Sigmoid colon (tissue), 7 donors: ENCODE measurements around the gene ASTN1. TPM values are rescaled to one million over a fixed set of nuclear protein-coding genes. Genes with fewer than 3 reads are reported as not detected.

Experiments used
- DNase-seq: peaks from one replicate; pipeline ENCODE4 v3.0.0-alpha.2; 2019
- H3K27ac ChIP-seq, 4 donors: fragments of 200-600 bp; sonication (generic); one replicate each; pipeline ENCODE4 v1.5.1; 2016 to 2019; ENCODE audit warnings: mild to moderate bottlenecking in 1 of 4
- H3K27me3 ChIP-seq, 3 donors: fragments of 200-600 bp; sonication (generic); one replicate each; pipeline ENCODE4 v1.5.1; 2019; ENCODE audit warnings: mild to moderate bottlenecking in 1 of 3
- H3K36me3 ChIP-seq, 4 donors: fragments of 200-600 bp; sonication (generic); one replicate each; pipeline ENCODE4 v1.5.1; 2016 to 2019
- H3K4me1 ChIP-seq, 4 donors: fragments of 200-600 bp; sonication (generic); one replicate each; pipeline ENCODE4 v1.5.1; 2017 to 2019
- H3K4me3 ChIP-seq, 4 donors: fragments of 200-600 bp; sonication (generic); one replicate each; pipeline ENCODE4 v1.5.1; 2017 to 2019; ENCODE audit warnings: mild to moderate bottlenecking in 2 of 4, moderate library complexity in 1 of 4
- H3K9me3 ChIP-seq, 4 donors: fragments of 200-600 bp in 3 of 4; sonication (generic) in 3 of 4; one replicate each; pipeline versions ENCODE4 v1.5.1 to v1.6.1; 2013 to 2019
- CTCF ChIP-seq, 4 experiments: fragments of 450-650 bp in 3 of 4; fragments of 200-600 bp in 1 of 4; IDR thresholded peaks; one replicate each; pipeline ENCODE4 v1.5.1; 2016 to 2019; ENCODE audit warnings: antibody characterized with exemption in 4 of 4, mild to moderate bottlenecking in 3 of 4, moderate library complexity in 2 of 4
- EP300 ChIP-seq, 4 donors: sonication (generic); formaldehyde crosslinking; IDR thresholded peaks; one replicate each; pipeline ENCODE4 v1.6.1; 2017; ENCODE audit warnings: antibody characterized with exemption in 4 of 4
- POLR2A ChIP-seq, 2 donors: fragments of 450-650 bp; IDR thresholded peaks; one replicate each; pipeline ENCODE4 v1.6.1; 2016; ENCODE audit warnings: antibody characterized with exemption in 2 of 2, mild to moderate bottlenecking in 2 of 2, moderate library complexity in 2 of 2
- POLR2AphosphoS5 ChIP-seq, 4 donors: sonication (generic); formaldehyde crosslinking; IDR thresholded peaks; one replicate each; pipeline ENCODE4 v1.6.1; 2017; ENCODE audit warnings: antibody characterized with exemption in 4 of 4
- WGBS, 2 donors: extraction: QIAGEN DNeasy Blood & Tissue Kit; methylation state at CpG; one replicate each; pipeline ENCODE4 v1.1.7; 2013; 5-methylcytosine and 5-hydroxymethylcytosine counted together
- intact Hi-C: fragments of 100-400 bp; cut with DNase I; formaldehyde crosslinking; loops from one replicate; pipeline ENCODE4 v1.15.1; 2023
- polyA plus RNA-seq, 3 donors: library from polyadenylated mRNA; stranded (reverse); fragments of 200-250 nt; gene quantifications; one replicate each; pipeline ENCODE4 v1.2.3, GENCODE V29; 2013
- total RNA-seq, 4 donors: library from RNA; depleted of rRNA; stranded (reverse); fragments of >200 nt; gene quantifications; one replicate each; pipeline ENCODE4 v1.1.0, GENCODE V29; 2016
- donor health status: healthy with polysubstance abuse.
- donor health status: Bipolar disorder and iron deficiency.
- donor health status: healthy.

ASTN1 gene
- total and polyA plus RNA-seq, 7 donors, result 0.49 to 2.2 (median 1.4) TPM; not detected in 2

DNA sequence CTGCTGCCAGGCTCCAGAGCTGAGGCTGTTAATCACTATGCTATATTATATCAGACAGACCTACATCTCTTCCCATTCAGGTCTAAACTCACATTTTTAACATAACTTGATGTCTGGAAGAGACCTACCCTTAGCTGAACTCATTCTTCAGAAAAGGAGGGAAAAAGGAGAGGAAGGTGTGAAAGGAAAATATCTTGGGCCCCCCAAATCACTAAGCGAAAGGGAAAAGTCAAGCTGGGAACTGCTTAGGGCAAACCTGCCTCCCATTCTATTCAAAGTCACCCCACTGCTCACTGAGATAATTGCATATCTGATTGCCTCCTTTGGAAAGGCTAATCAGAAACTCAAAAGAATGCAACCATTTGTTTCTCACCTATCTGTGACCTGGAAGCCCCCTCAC lies 222.2 kb downstream of the ASTN1 start:
- no peaks in the 10 kb centered on the region for H3K36me3 ChIP-seq
- H3K9me3 ChIP-seq, result no peaks in the 10 kb centered on the region
- H3K4me1 ChIP-seq, result no peaks in the 10 kb centered on the region
- no peak for TF ChIP-seq POLR2AphosphoS5 (IDR thresholded peaks at IDR 0.05)
- no peak for TF ChIP-seq POLR2A (IDR thresholded peaks at IDR 0.05)
- TF ChIP-seq EP300 (IDR thresholded peaks at IDR 0.05), result no peak
- TF ChIP-seq CTCF (IDR thresholded peaks at IDR 0.05), result no peak
- no peak overlapping the region for H3K4me3 ChIP-seq
- DNase-seq, result no peak
- no peak overlapping the region for H3K27ac ChIP-seq
- intact Hi-C loops, result no loop called here
- no peaks in the 10 kb centered on the region for H3K27me3 ChIP-seq
- 83 to 97% methylated on average over 1 of the region's 1 CpG for WGBS, 2 donors

DNA sequence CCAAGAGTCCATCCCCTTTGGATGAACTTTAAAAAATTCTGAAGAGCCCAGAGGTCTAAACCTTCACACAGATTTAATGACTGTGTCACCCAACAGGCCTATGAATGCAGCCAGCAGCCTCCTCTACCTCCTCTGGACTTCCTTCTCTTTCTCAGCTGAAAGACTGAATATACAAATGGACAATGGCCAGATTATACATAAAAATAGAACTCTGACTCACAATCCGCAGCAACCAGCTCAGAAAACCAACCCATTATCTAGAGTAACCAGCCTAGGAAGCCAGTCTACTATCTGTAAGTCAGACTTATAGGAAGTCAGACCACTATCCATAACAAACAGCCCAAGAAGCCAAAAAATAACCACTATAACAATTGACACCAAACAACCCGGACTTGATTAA lies 224.5 kb downstream of the ASTN1 start:
- TF ChIP-seq POLR2AphosphoS5 (IDR thresholded peaks at IDR 0.05) (no peak), CTCF (IDR thresholded peaks at IDR 0.05) (no peak), EP300 (IDR thresholded peaks at IDR 0.05) (no peak), POLR2A (IDR thresholded peaks at IDR 0.05) (no peak)
- H3K36me3 ChIP-seq, result no peaks in the 10 kb centered on the region
- DNase-seq, result no peak
- H3K4me3 ChIP-seq, result no peak overlapping the region
- 80 to 81% methylated on average over 2 of the region's 2 CpGs for WGBS, 2 donors
- no peaks in the 10 kb centered on the region for H3K9me3 ChIP-seq
- no peak overlapping the region for H3K27ac ChIP-seq
- intact Hi-C loops, result no loop called here
- no peaks in the 10 kb centered on the region for H3K4me1 ChIP-seq
- no peaks in the 10 kb centered on the region for H3K27me3 ChIP-seq

GRCh38 chr1:176938375-176938774 lies 226.1 kb downstream of the ASTN1 start:
- intact Hi-C loops, result no loop called here
- DNase-seq, result no peak
- H3K4me3 ChIP-seq, result no peak overlapping the region
- H3K36me3 ChIP-seq, result no peaks in the 10 kb centered on the region
- no peak overlapping the region for H3K27ac ChIP-seq
- H3K27me3 ChIP-seq, result no peaks in the 10 kb centered on the region
- 86 to 91% methylated on average over 1 of the region's 1 CpG for WGBS, 2 donors
- TF ChIP-seq EP300 (IDR thresholded peaks at IDR 0.05) (no peak), POLR2AphosphoS5 (IDR thresholded peaks at IDR 0.05) (no peak), POLR2A (IDR thresholded peaks at IDR 0.05) (no peak), CTCF (IDR thresholded peaks at IDR 0.05) (no peak)
- H3K9me3 ChIP-seq, result no peaks in the 10 kb centered on the region
- peaks cover 0 to 3% (median 0%) of the 10 kb centered on the region in 4 donors for H3K4me1 ChIP-seq

- H3K27me3 ChIP-seq, result no peaks in the 10 kb centered on the region
These were observed 230.1 kb downstream of the ASTN1 start for GRCh38 chr1:176934370-176934769.

More at GRCh38 chr1:176934370-176934769, 230.1 kb downstream of the ASTN1 start:
- Histone ChIP-seq H3K4me1 (peaks cover 0 to 12% (median 5%) of the 10 kb centered on the region in 4 donors), H3K27ac (no peak overlapping the region), H3K4me3 (no peak overlapping the region), H3K9me3 (no peaks in the 10 kb centered on the region), H3K36me3 (no peaks in the 10 kb centered on the region)
- 92 to 94% methylated on average over 4 of the region's 4 CpGs for WGBS, 2 donors
- intact Hi-C loops, result no loop called here
- DNase-seq, result no peak
- no peak for TF ChIP-seq EP300 (IDR thresholded peaks at IDR 0.05)
- no peak for TF ChIP-seq POLR2AphosphoS5 (IDR thresholded peaks at IDR 0.05)
- TF ChIP-seq POLR2A (IDR thresholded peaks at IDR 0.05), result no peak
- no peak for TF ChIP-seq CTCF (IDR thresholded peaks at IDR 0.05)
